ENCODE measurements around the gene MTIF3.

- TF ChIP-seq CTCF (conservative IDR thresholded peaks at IDR 0.05; ENCODE audit: low read length) (peak; percentile 70), EZH2phosphoT487 (IDR thresholded peaks at IDR 0.05; ENCODE audit: borderline replicate concordance) (no peak)
Observed at GRCh38 chr13:27406178-27406939, 44.0 kb downstream of the MTIF3 start.
